ENCODE measurements around the gene LEKR1. TPM values are rescaled to one million over a fixed set of nuclear protein-coding genes. Genes with fewer than 3 reads are reported as not detected.
"Not testable (repeated sequence)": the region's sequence is repeated elsewhere in the genome, so short reads cannot be mapped to it uniquely, and the experiment has no call there.

LEKR1 gene
- total RNA-seq, 2 experiments from 2014 or later, result 0.47 to 0.54 TPM

GRCh38 chr3:156902916-156903315, 76.8 kb downstream of the LEKR1 start:
- Mint-ChIP-seq H3K36me3 (ENCODE audit: low read depth) (no peaks in the 10 kb centered on the region), H3K4me3 (no peak overlapping the region), H3K4me1 (no peaks in the 10 kb centered on the region), H3K27me3 (peaks cover 16% of the 10 kb centered on the region), H3K9me3 (peaks cover 2% of the 10 kb centered on the region), H3K27ac (no peak overlapping the region)
- no peak for DNase-seq
- ChIA-PET POLR2A (interaction anchor here (0.7 kb wide), 1 partner anchor 14 kb away, joined by 3 read pairs; no protein-coding TSS in a partner anchor), CTCF (interaction anchor here (0.8 kb wide), 1 partner anchor 17 kb away, joined by 5 read pairs; no protein-coding TSS in a partner anchor)

DNA sequence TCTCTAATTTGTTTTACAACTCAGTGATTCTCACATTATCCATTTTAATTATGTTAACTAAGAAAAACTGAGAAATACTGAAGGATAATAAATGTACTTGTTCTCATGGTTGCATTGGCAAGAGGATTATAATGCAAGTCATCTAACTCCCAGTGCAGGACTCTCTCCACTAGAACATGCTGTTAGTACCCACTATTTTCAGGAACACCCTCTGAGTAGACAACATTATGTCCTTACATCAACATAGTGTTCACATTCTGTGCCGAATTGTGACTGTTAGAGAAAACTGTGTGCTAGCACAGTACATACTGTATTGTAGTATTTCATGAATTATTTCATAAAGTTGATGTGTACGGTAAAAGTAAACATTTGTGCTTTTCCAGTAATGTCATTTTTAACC, 80.1 kb downstream of the LEKR1 start:
- DNase-seq, result no peak
- Mint-ChIP-seq H3K27me3 (peaks cover 33% of the 10 kb centered on the region), H3K4me3 (no peak overlapping the region), H3K27ac (no peak overlapping the region), H3K9me3 (no peaks in the 10 kb centered on the region), H3K4me1 (no peaks in the 10 kb centered on the region), H3K36me3 (ENCODE audit: low read depth) (no peaks in the 10 kb centered on the region)
- ChIA-PET POLR2A (no interaction called here), CTCF (no interaction called here)

DNA sequence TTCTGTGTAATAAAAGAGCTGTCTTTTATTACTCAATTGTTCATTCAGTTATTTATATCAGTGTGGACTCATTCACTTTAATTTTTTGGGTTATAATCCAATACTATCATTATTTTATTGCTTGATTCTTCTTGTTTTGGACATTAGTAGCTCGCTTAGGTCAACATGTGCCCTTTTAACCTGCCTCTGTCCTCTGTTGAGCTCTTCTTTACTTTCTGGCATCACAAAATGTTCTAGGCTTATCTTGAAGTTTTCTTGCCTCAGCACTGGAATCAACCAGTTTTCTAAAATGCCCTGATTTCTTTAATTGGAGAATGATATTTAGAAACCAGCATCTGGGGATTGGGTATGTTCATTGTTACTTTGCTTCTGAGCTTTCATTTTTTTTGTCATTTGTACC, 82.2 kb downstream of the LEKR1 start:
- DNase-seq, result no peak
- Mint-ChIP-seq H3K27ac (no peak overlapping the region), H3K4me3 (no peak overlapping the region), H3K36me3 (ENCODE audit: low read depth) (no peaks in the 10 kb centered on the region), H3K4me1 (no peaks in the 10 kb centered on the region), H3K27me3 (peaks cover 36% of the 10 kb centered on the region), H3K9me3 (no peaks in the 10 kb centered on the region)
- ChIA-PET POLR2A (no interaction called here), CTCF (interaction anchor here (0.6 kb wide), 1 partner anchor 100 kb away, joined by 4 read pairs; no protein-coding TSS in a partner anchor)

- no peak for DNase-seq
- POLR2A ChIA-PET, result no interaction called here
- Mint-ChIP-seq H3K27ac (no peak overlapping the region), H3K4me3 (no peak overlapping the region), H3K9me3 (peaks cover 8% of the 10 kb centered on the region), H3K36me3 (ENCODE audit: low read depth) (no peaks in the 10 kb centered on the region), H3K27me3 (peaks cover 38% of the 10 kb centered on the region), H3K4me1 (no peaks in the 10 kb centered on the region)
- CTCF ChIA-PET, result no interaction called here
Observed at GRCh38 chr3:156910022-156910421, 83.9 kb downstream of the LEKR1 start.

GRCh38 chr3:156910831-156911230, 84.7 kb downstream of the LEKR1 start:
- H3K4me3 Mint-ChIP-seq; CTCF ChIA-PET; H3K36me3 Mint-ChIP-seq (ENCODE audit: low read depth): not testable (repeated sequence)

DNA sequence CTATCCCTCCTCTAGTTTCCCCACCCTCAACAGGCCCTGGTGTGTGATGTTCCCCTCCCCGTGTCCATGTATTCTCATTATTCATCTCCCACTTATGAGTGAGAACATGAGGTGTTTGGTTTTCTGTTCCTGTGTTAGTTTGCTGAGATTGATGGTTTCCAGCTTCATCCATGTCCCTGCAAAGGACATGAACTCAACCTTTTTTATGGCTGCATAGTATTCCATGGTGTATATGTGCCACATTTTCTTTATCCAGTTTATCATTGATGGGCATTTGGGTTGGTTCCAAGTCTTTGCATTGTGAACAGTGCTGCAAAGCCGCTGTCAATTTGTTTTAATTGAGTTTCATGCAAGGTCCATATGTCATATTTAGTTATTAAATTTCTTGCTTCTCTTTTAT, 88.1 kb downstream of the LEKR1 start:
- CTCF ChIA-PET, POLR2A ChIA-PET: not testable (repeated sequence)
- peaks cover 24% of the 10 kb centered on the region for H3K27me3 Mint-ChIP-seq

More at GRCh38 chr3:156910831-156911230, 84.7 kb downstream of the LEKR1 start:
- H3K4me1 Mint-ChIP-seq, DNase-seq, H3K27ac Mint-ChIP-seq, POLR2A ChIA-PET: not testable (repeated sequence)
- peaks cover 32% of the 10 kb centered on the region for H3K27me3 Mint-ChIP-seq
- peaks cover 13% of the 10 kb centered on the region for H3K9me3 Mint-ChIP-seq

DNA sequence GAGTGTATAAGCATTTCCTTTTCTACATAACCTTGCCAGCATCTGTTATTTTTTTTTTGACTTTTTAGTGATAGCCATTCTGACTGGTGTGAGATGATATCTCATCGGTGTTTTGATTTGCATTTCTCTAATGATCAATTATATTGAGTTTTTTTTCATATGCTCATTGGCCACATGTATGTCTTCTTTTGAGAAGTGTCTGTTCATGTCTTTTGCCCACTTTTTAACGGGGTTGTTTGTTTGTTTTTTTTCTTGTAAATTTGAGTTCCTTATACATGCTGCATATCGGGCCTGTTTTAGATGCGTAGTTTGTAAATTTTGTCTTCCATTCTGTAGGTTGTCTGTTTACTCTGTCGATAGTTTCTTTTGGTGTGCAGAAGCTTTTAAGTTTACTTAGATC, 89.2 kb downstream of the LEKR1 start:
- H3K9me3 Mint-ChIP-seq, result peaks cover 15% of the 10 kb centered on the region
- H3K27ac Mint-ChIP-seq, result no peak overlapping the region
- H3K27me3 Mint-ChIP-seq, result peaks cover 19% of the 10 kb centered on the region
- ChIA-PET CTCF (interaction anchor here (0.7 kb wide), 1 partner anchor 1216 kb away, joined by 3 read pairs; no protein-coding TSS in a partner anchor), POLR2A (no interaction called here)
- H3K4me1 Mint-ChIP-seq, result no peaks in the 10 kb centered on the region
- H3K4me3 Mint-ChIP-seq, result no peak overlapping the region
- no peaks in the 10 kb centered on the region for H3K36me3 Mint-ChIP-seq (ENCODE audit: low read depth)
- no peak for DNase-seq

More for the DNA sequence above, 88.1 kb downstream of the LEKR1 start:
- not testable (repeated sequence) for H3K4me3 Mint-ChIP-seq; H3K4me1 Mint-ChIP-seq; H3K36me3 Mint-ChIP-seq (ENCODE audit: low read depth); DNase-seq; H3K27ac Mint-ChIP-seq
- H3K9me3 Mint-ChIP-seq, result peaks cover 15% of the 10 kb centered on the region

GRCh38 chr3:156918746-156919145, 92.6 kb downstream of the LEKR1 start:
- H3K4me3 Mint-ChIP-seq, result no peak overlapping the region
- peaks cover 6% of the 10 kb centered on the region for H3K27me3 Mint-ChIP-seq
- DNase-seq, result no peak
- no peaks in the 10 kb centered on the region for H3K36me3 Mint-ChIP-seq (ENCODE audit: low read depth)
- CTCF ChIA-PET, result no interaction called here
- POLR2A ChIA-PET, result no interaction called here
- H3K27ac Mint-ChIP-seq, result no peak overlapping the region
- peaks cover 15% of the 10 kb centered on the region for H3K9me3 Mint-ChIP-seq
- no peaks in the 10 kb centered on the region for H3K4me1 Mint-ChIP-seq

DNA sequence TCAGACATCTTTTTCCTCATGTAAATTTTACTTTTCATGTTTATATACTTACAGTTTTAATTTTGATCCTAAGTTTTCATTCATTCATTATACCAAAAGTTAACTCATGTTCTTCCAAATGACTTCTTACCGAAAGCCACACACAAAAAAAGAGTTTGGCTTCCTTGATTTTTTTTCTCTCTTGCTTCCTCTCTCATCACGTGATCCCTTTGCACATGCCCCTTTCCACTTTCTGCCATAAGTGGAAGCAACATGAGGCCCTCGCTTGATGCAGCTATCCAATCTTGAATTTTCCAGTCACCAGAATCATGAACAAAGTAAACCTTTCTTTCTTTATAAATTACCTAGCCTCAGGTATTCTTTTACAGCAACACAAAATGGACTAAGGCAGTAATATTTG, 93.7 kb downstream of the LEKR1 start:
- Mint-ChIP-seq H3K9me3 (peaks cover 9% of the 10 kb centered on the region), H3K4me1 (no peaks in the 10 kb centered on the region), H3K27ac (no peak overlapping the region), H3K27me3 (peaks cover 3% of the 10 kb centered on the region), H3K4me3 (no peak overlapping the region), H3K36me3 (ENCODE audit: low read depth) (no peaks in the 10 kb centered on the region)
- ChIA-PET POLR2A (no interaction called here), CTCF (no interaction called here)
- no peak for DNase-seq

- POLR2A ChIA-PET, result no interaction called here
- H3K27ac Mint-ChIP-seq, result no peak overlapping the region
- no peak overlapping the region for H3K4me3 Mint-ChIP-seq
- CTCF ChIA-PET, result no interaction called here
- no peaks in the 10 kb centered on the region for H3K4me1 Mint-ChIP-seq
- H3K27me3 Mint-ChIP-seq, result peaks cover 3% of the 10 kb centered on the region
- no peaks in the 10 kb centered on the region for H3K36me3 Mint-ChIP-seq (ENCODE audit: low read depth)
- H3K9me3 Mint-ChIP-seq, result peaks cover 6% of the 10 kb centered on the region
- DNase-seq, result no peak
Observed at GRCh38 chr3:156920399-156920798, 94.2 kb downstream of the LEKR1 start.

- CTCF ChIA-PET, result interaction anchor here (0.7 kb wide), 1 partner anchor 402 kb away, joined by 3 read pairs; no protein-coding TSS in a partner anchor
Observed at GRCh38 chr3:156923349-156923748, 97.2 kb downstream of the LEKR1 start.

GRCh38 chr3:156938724-156939123, 112.6 kb downstream of the LEKR1 start:
- no peak overlapping the region for H3K27ac Mint-ChIP-seq
- H3K9me3 Mint-ChIP-seq, result no peaks in the 10 kb centered on the region
- no peaks in the 10 kb centered on the region for H3K36me3 Mint-ChIP-seq (ENCODE audit: low read depth)
- no peak for DNase-seq
- peaks cover 29% of the 10 kb centered on the region for H3K27me3 Mint-ChIP-seq
- no peak overlapping the region for H3K4me3 Mint-ChIP-seq
- H3K4me1 Mint-ChIP-seq, result no peaks in the 10 kb centered on the region
- ChIA-PET CTCF (no interaction called here), POLR2A (no interaction called here)

More at GRCh38 chr3:156923349-156923748, 97.2 kb downstream of the LEKR1 start:
- Mint-ChIP-seq H3K4me1 (no peaks in the 10 kb centered on the region), H3K27me3 (peaks cover 10% of the 10 kb centered on the region), H3K9me3 (no peaks in the 10 kb centered on the region), H3K4me3 (no peak overlapping the region), H3K36me3 (ENCODE audit: low read depth) (no peaks in the 10 kb centered on the region), H3K27ac (no peak overlapping the region)
- no peak for DNase-seq
- POLR2A ChIA-PET, result no interaction called here

GRCh38 chr3:156939315-156939714, 113.2 kb downstream of the LEKR1 start:
- Mint-ChIP-seq H3K27ac (no peak overlapping the region), H3K27me3 (peaks cover 28% of the 10 kb centered on the region), H3K4me1 (no peaks in the 10 kb centered on the region), H3K4me3 (no peak overlapping the region), H3K36me3 (ENCODE audit: low read depth) (no peaks in the 10 kb centered on the region), H3K9me3 (no peaks in the 10 kb centered on the region)
- no peak for DNase-seq
- POLR2A ChIA-PET, result no interaction called here
- CTCF ChIA-PET, result no interaction called here

DNA sequence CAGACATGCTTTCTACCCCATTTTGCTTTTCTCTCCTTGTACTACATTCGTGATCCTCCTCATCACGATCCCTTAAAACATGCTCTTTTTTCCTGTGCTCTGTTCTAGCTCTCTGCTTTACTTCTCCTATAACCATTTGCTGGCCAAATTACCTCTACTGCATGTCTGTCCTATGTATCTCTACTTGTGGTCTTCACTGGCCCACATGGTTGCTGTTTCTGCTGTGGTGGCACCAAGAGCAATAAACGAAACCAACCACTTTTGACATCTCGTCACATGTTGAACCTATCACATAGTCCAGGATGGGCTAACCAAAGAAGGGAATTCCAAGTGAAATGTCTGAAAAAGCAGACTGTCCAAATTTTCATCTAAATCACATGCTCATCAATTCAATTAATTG, 115.2 kb downstream of the LEKR1 start:
- DNase-seq, result no peak
- CTCF ChIA-PET, result no interaction called here
- H3K9me3 Mint-ChIP-seq, result no peaks in the 10 kb centered on the region

More for the DNA sequence above, 115.2 kb downstream of the LEKR1 start:
- no peaks in the 10 kb centered on the region for H3K4me1 Mint-ChIP-seq
- H3K27ac Mint-ChIP-seq, result no peak overlapping the region
- POLR2A ChIA-PET, result interaction anchor here (0.7 kb wide), 1 partner anchor 365 kb away, joined by 4 read pairs; no protein-coding TSS in a partner anchor
- no peaks in the 10 kb centered on the region for H3K36me3 Mint-ChIP-seq (ENCODE audit: low read depth)
- H3K4me3 Mint-ChIP-seq, result no peak overlapping the region
- peaks cover 42% of the 10 kb centered on the region for H3K27me3 Mint-ChIP-seq

All from activated CD4-positive, alpha-beta T cell treated with anti-CD3 and anti-CD28 coated beads, Interleukin-2, amount 10 ng/mL, durations not matched to agents 7 days and 5 days (primary cell).